Measurements from ENCODE around the gene CREB5.
A peak's percentile ranks its signal among the peaks of the same experiment; 100 is the strongest.

The CREB5 gene

GRCh38 chr7:28840592-28840995 is 428.3 kb downstream of the CREB5 start:
- DNase-seq, result no peak

DNA sequence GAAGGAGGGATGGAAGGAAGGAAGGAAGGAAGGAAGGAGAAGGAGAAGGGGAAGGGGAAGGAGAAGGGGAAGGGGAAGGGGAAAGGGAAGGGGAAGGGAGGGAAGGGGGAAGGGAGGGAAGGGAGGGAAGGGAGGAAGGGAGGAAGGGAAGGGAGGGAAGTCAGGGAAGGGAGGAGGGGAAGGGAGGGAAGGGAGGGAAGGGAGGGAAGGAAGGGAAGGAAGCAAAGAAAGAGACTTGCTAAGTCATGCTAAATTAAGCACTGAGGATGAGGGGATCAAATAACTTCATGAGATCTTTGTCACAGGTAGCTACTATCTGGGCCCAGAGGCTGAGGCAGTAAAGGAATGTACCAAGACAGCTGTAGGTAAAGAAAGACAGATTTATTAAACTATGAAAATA is 429.4 kb downstream of the CREB5 start:
- no peak for DNase-seq

DNA sequence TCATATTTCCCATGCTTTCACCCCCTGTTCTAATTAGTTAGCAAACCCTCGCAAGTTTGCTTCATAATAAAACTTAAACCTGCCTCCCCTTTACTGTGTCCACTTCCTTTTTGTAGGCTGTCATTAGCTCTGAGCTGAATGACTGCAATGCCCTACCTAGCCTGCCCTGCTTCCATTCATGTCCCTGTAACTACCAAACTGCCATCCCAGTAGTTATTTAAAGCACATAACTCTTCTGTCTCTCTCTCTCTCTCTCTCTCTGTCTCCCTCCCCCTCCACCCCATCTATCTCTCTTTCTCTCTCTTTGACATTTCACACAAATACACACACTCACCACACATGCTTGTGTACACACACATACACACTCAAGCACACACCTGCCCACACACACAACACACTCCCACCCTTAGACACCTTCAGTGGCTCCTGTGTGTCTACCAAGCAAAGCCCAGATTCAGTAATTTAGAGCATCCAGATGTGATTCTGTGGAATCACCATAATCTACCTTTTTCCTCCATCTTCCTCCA is 430.5 kb downstream of the CREB5 start:
- DNase-seq, result no peak

GRCh38 chr7:28845106-28845505 is 432.8 kb downstream of the CREB5 start:
- DNase-seq, result no peak

GRCh38 chr7:28847176-28847575 is 434.9 kb downstream of the CREB5 start:
- DNase-seq, result no peak

GRCh38 chr7:28847681-28848080 is 435.4 kb downstream of the CREB5 start:
- no peak for DNase-seq

DNA sequence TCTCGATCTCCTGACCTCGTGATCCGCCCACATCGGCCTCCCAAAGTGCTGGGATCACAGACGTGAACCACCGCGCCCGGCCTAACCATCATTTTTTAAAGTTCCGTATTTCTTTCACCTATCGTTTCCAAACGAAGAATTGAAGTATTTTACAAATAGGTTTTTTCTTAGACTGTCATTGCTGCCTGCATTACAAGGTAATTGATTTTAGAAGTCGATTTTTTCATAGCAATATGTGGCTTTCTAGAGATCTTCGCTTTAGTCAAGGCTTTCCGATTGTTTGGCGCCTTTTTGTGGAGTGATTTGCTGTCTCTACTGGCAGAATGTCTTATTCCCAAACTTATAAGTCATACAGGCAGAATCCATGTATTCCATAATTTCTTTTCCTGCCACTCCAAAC is 436.6 kb downstream of the CREB5 start:
- DNase-seq, result no peak

- no peak for DNase-seq
These were observed 438.4 kb downstream of the CREB5 start for GRCh38 chr7:28850699-28851098.

- no peak for DNase-seq
These were observed 440.8 kb downstream of the CREB5 start for GRCh38 chr7:28853150-28853549.

DNA sequence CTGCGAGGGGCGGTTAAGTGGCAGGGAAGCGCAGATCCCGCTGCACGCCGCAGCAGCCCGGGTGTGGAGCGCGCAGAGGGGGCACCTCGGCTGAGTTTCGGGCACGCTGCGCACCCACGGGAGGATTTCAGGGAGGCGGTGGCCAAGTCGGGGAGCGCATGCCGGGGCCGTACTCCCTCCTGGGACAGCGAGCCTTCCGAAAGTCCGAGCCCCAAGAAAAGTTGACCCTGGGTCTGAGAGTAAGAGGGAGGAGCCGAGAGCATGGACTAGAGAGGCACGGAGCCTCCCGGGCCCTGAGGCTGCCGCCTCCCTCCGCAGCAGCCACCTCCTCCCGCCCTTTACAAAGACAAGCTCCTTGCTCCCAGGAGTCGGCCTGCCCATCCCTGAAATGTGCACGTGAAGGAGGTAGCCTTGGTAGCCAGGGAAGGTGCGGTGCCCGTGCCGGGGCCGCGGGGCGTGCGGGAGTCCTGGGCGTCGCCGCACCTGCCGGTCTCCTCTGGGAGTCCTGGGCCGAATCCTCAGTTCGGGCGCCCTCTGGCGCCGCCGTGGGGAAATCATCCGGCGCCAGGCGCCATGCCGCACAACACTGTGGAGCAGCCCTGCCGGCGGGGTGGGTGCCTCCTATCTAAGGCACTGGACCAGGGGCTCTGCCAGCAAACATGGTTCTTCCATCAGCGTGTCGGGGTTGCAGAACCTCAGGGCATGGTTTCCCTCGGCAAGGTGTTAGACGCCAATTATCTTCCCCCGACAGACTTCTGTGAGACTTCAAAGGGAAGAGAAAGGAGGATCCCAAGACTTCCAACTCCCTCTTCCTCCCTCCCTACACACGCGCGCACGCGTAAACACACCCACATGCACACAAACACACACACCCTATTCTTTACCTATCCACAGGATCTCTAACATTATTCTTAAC is 441.8 kb downstream of the CREB5 start:
- DNase-seq, result peak; percentile 74

GRCh38 chr7:28854750-28855074 is 442.4 kb downstream of the CREB5 start:
- peak; percentile 11 for DNase-seq

DNA sequence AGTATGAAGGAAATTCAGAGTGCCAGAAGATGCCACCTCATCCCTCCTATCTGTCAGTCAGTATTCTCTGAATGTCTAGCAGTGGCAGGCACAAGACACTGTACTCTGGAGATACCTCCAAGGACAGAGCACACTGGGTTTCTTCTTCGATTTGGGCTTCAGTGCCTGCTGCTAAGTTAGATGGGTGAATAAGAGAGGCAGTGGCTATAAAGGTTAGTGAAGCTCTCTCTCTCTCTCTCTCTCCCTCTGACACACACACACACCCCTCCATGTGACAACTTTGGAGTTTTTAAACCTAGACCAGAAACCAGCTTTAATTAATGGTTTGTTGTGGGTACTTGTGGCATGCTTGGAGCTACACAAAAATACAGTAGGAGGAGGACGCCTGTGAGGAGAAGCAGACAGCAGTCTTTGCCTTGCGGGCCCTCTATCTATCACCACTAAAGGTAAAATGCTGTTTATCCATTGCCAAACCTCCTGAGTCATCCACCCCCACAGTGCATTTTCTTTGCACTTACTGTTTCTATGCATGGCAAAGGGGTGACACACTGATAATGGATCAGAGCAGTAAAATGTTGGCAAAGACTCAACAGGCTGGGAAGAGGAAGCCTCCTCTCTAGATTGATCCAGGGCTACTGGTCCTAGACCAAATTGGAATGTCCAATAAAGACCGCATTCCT is 443.4 kb downstream of the CREB5 start:
- peak; percentile 99 for DNase-seq

GRCh38 chr7:28856656-28857055 is 444.3 kb downstream of the CREB5 start:
- DNase-seq, result no peak

- peak; percentile 69 for DNase-seq
These were observed 445.9 kb downstream of the CREB5 start for GRCh38 chr7:28858206-28858605.

DNA sequence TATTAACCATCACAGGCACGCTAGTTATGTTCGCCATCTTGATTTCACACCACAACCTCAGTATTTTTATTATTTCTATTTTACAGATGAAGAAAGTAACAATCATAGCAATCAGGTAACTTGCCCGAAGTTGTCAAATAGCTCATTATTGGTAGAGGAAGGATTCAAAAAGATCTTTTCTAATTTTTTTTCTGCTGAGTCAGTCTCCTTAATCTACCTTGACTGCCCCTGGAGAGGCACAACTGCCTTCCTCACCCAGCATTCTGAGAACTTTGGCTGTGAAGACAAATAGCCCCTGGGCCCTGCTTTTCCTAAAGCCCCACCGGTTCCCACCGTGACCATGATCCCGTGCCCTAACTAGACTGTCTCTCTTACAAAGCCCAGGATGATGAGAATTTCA is 446.6 kb downstream of the CREB5 start:
- DNase-seq, result no peak

GRCh38 chr7:28861825-28862224 is 449.5 kb downstream of the CREB5 start:
- no peak for DNase-seq

DNA sequence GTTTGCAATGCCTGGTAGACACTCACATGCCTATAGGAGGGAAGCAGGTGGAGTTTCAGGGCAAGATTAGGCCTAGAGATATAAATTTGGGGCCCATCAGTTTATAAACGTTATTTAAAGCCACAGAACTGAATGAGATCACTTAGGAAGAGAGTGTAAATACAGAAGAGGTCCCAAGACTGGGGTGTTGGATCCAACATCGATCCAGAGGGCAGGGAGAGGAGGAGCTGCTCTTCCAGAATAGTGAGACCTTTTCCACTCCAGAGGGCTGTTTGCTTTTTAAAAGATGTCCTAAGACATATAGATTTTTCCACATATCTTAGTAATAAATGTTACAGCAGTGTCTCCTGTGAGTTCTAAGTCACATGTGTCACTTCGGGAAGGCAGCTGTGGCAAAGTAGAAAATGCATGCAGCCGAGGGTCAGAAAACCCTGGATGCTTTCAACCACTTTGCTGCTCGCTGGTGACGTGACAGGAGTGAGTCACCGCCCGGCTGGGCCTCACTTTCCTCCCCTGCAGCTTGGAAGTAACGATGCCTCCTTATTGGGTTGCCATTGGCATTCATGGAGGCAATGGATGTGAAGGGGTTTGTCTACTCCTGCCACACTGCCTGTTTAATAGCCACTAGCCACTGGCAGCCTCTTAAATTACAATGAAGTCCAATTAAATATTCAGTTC is 450.4 kb downstream of the CREB5 start:
- peak; percentile 46 for DNase-seq

- peak; percentile 58 for DNase-seq
These were observed 453.4 kb downstream of the CREB5 start for GRCh38 chr7:28865601-28866144.

GRCh38 chr7:28868712-28869111 is 456.4 kb downstream of the CREB5 start:
- DNase-seq, result no peak

DNA sequence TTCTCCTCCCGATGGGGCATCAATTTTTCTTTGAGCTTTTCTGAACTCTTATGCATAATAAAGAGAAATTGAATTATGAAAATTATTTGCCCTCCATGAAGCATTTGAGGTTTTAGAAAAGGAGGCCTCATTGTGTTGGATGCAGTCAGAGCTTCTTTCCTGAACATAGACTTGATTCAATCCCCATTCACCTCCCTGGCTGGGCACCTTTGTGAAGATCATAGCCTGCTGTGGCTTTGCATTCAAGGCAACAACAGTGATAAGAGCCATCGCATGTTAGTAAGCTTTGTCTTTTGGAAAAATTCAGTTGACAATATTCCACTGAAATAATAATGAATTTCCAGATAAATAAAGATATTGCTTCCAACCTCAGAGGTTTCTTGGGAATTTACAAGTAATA is 458.8 kb downstream of the CREB5 start:
- no peak for DNase-seq

GRCh38 chr7:28871631-28872030 is 459.3 kb downstream of the CREB5 start:
- DNase-seq, result no peak

DNA sequence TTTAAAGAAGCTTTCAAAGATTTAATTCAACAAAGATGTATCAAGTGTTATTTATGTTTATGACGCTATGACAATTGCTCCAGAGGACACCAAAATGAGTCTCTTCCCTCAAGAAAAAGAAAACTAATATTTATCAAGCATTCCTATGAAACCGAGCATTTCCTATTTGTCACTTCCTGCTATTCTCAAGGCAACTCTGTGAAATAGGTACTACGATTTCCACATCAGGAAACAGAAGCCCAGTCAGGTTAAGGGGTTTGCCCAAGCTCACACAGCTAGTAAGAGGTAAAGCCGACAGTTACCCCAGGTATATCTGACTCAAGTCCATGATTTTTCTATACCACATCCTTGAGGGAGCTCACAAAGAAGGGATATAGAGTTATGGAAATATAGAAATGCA is 459.9 kb downstream of the CREB5 start:
- no peak for DNase-seq

GRCh38 chr7:28873365-28873764 is 461.0 kb downstream of the CREB5 start:
- DNase-seq, result no peak

Data from EL (cell line).